Spleen (tissue), 13 donors: ENCODE results near the gene MYRF. TPM values are rescaled to one million over a fixed set of nuclear protein-coding genes. Genes with fewer than 3 reads are reported as not detected.

ENCODE experiments used
- DNase-seq: peaks from one replicate; pipeline ENCODE4 v3.0.0-alpha.2; 2020
- H3K27ac ChIP-seq, 8 donors: fragments of 200-600 bp; sonication (generic) in 7 of 8; 1 replicate in 4 of 8; 2 replicates in 4 of 8; pipeline versions ENCODE4 v1.5.0 to v1.8.0; 2016 to 2021; ENCODE audit warnings: inconsistent platforms in 4 of 8, mild to moderate bottlenecking in 4 of 8, moderate library complexity in 1 of 8
- H3K27me3 ChIP-seq, 7 donors: fragments of 200-600 bp; sonication (generic) in 6 of 7; replicated peaks in 1 of 7; 1 replicate in 4 of 7; 2 replicates in 3 of 7; pipeline versions ENCODE4 v1.5.0 to v1.8.0; 2016 to 2021; ENCODE audit warnings: inconsistent platforms in 3 of 7, mild to moderate bottlenecking in 1 of 7
- H3K36me3 ChIP-seq, 6 donors: fragments of 200-600 bp; sonication (generic) in 5 of 6; 1 replicate in 4 of 6; 2 replicates in 2 of 6; pipeline versions ENCODE4 v1.5.0 to v1.8.0; 2016 to 2021; ENCODE audit warnings: inconsistent platforms in 2 of 6
- H3K4me1 ChIP-seq, 6 donors: fragments of 200-600 bp; sonication (generic) in 5 of 6; 1 replicate in 3 of 6; 2 replicates in 3 of 6; pipeline versions ENCODE4 v1.5.0 to v1.8.0; 2016 to 2021; ENCODE audit warnings: inconsistent platforms in 3 of 6
- H3K4me3 ChIP-seq, 8 donors: fragments of 200-600 bp; sonication (generic) in 7 of 8; 1 replicate in 4 of 8; 2 replicates in 4 of 8; pipeline versions ENCODE4 v1.5.0 to v1.8.0; 2016 to 2021; ENCODE audit warnings: inconsistent platforms in 4 of 8, mild to moderate bottlenecking in 4 of 8, moderate library complexity in 2 of 8
- H3K9me3 ChIP-seq, 8 donors: fragments of 200-600 bp; sonication (generic) in 7 of 8; 1 replicate in 4 of 8; 2 replicates in 4 of 8; pipeline versions ENCODE4 v1.5.0 to v1.8.0; 2016 to 2021; ENCODE audit warnings: inconsistent platforms in 4 of 8
- POLR2A ChIP-seq, 3 donors: fragments of 450-650 bp; IDR thresholded peaks; one replicate each; pipeline ENCODE4 v1.5.1; 2017; ENCODE audit warnings: antibody characterized with exemption in 3 of 3, mild to moderate bottlenecking in 1 of 3
- POLR2AphosphoS5 ChIP-seq, 3 donors: sonication (generic); formaldehyde crosslinking; IDR thresholded peaks; one replicate each; pipeline ENCODE4 v1.5.1; 2017; ENCODE audit warnings: antibody characterized with exemption in 3 of 3
- WGBS, 5 donors: extraction: QIAGEN DNeasy Blood & Tissue Kit in 3 of 5; methylation state at CpG; one replicate each; pipeline versions ENCODE4 v1.1.5 to v1.1.7; 2013 to 2018; 5-methylcytosine and 5-hydroxymethylcytosine counted together
- intact Hi-C: fragments of 100-400 bp; cut with DNase I; formaldehyde crosslinking; loops from one replicate; pipeline ENCODE4 v1.15.0; 2023; ENCODE audit warnings: low total_unique reads
- long read RNA-seq, 2 donors: transcript quantifications; one replicate each; lab custom pipeline, GENCODE V29; 2026
- polyA plus RNA-seq, 3 donors: library from polyadenylated mRNA; stranded (reverse); fragments of 200-250 nt; gene quantifications; one replicate each; pipeline ENCODE4 v1.2.1, GENCODE V29; 2013
- total RNA-seq, 7 donors: library from RNA; depleted of rRNA in 3 of 7; stranded (reverse); fragments of >200 nt in 3 of 7; fragmentation: NEBNext Ultra II Directional in 4 of 7; extraction: Animal tissue kit (Norgen Biotek cat#: 25700) in 4 of 7; gene quantifications; one replicate each; pipeline versions ENCODE4 v1.1.0 to v1.2.1, GENCODE V29; 2016 to 2021
- TF ChIP-seq, protein P1 (sequence below), 11 experiments: fragments of 200-600 bp in 7 of 11; fragments of 450-650 bp in 4 of 11; sonication (generic) in 4 of 11; IDR thresholded peaks in 8 of 11; conservative IDR thresholded peaks in 3 of 11; 1 replicate in 7 of 11; 2 replicates in 4 of 11; pipeline versions ENCODE4 v1.4.0 to v1.8.0; 2016 to 2021; ENCODE audit warnings: antibody characterized with exemption in 11 of 11, inconsistent platforms in 4 of 11, mild to moderate bottlenecking in 1 of 11
- donor health status: healthy with polysubstance abuse.
- donor health status: DM: no; HTN: no; CAD: no; lungs with moderate emphysema.
- donor health status: DM: no; HTN: no; CAD: no.
- donor health status: Bipolar disorder and iron deficiency.
- donor health status: healthy.
- donor health status: DM: no; HTN: no; CAD: no.
- donor health status: DM: yes; HTN: yes; CAD: no.

MYRF gene
- total RNA-seq (1 to 10 TPM in 1 of 7 donors, under 1 TPM in 6; 0.32 to 1.5 (median 0.79) TPM), polyA plus RNA-seq (under 1 TPM; 0.15 to 0.50 (median 0.45) TPM)
- long read RNA-seq, donor 1 = 0 reads
- long read RNA-seq, donor 2 = 0 reads

- no peak for TF ChIP-seq POLR2AphosphoS5 (IDR thresholded peaks at IDR 0.05)
- TF ChIP-seq, protein P1, sequence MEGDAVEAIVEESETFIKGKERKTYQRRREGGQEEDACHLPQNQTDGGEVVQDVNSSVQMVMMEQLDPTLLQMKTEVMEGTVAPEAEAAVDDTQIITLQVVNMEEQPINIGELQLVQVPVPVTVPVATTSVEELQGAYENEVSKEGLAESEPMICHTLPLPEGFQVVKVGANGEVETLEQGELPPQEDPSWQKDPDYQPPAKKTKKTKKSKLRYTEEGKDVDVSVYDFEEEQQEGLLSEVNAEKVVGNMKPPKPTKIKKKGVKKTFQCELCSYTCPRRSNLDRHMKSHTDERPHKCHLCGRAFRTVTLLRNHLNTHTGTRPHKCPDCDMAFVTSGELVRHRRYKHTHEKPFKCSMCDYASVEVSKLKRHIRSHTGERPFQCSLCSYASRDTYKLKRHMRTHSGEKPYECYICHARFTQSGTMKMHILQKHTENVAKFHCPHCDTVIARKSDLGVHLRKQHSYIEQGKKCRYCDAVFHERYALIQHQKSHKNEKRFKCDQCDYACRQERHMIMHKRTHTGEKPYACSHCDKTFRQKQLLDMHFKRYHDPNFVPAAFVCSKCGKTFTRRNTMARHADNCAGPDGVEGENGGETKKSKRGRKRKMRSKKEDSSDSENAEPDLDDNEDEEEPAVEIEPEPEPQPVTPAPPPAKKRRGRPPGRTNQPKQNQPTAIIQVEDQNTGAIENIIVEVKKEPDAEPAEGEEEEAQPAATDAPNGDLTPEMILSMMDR (IDR thresholded peaks at IDR 0.05 in 8 of 11, conservative IDR thresholded peaks at IDR 0.05 in 3 of 11) = peak in 6 of 11 experiments; percentile 10 to 64 (median 50)
- Histone ChIP-seq H3K36me3 (no peaks in the 10 kb centered on the region), H3K4me3 (peak within 1 kb of the TSS in 7 of 8 donors; percentile 17 to 68 (median 28)), H3K27ac (no peak within 1 kb of the TSS), H3K9me3 (no peaks in the 10 kb centered on the region), H3K27me3 (peaks cover 0 to 58% (median 14%) of the 10 kb centered on the region in 7 donors), H3K4me1 (peaks cover 0 to 31% (median 20%) of the 10 kb centered on the region in 6 donors)
- WGBS, 5 donors = 2 to 6% (median 4%) methylated on average over 25 to 93 of the region's 93 CpGs
- peak; percentile 84 for DNase-seq
- intact Hi-C loops = no loop called here
Measured at GRCh38 chr11:61752117-61752924, at the start of gene MYRF. MYRF (plus strand) TSS chr11:61752636; CDS start chr11:61752745, 109 bp downstream.

- DNase-seq = no peak
- WGBS, 5 donors = 41 to 60% (median 43%) methylated on average over 11 of the region's 11 CpGs
- Histone ChIP-seq H3K4me3 (no peak overlapping the region), H3K9me3 (no peaks in the 10 kb centered on the region), H3K27ac (peak overlapping the region in 1 of 8 donors; percentile 61), H3K36me3 (no peaks in the 10 kb centered on the region), H3K4me1 (peaks cover 0 to 56% (median 26%) of the 10 kb centered on the region in 6 donors), H3K27me3 (no peaks in the 10 kb centered on the region)
- TF ChIP-seq POLR2AphosphoS5 (IDR thresholded peaks at IDR 0.05) = no peak
- TF ChIP-seq, protein P1 (IDR thresholded peaks at IDR 0.05 in 8 of 11, conservative IDR thresholded peaks at IDR 0.05 in 3 of 11) = no peak
- TF ChIP-seq POLR2A (IDR thresholded peaks at IDR 0.05) = no peak
- intact Hi-C loops = no loop called here
Measured at GRCh38 chr11:61702701-61703312, 49.6 kb upstream of the MYRF start.

GRCh38 chr11:61704838-61705237, 47.6 kb upstream of the MYRF start:
- intact Hi-C loops = no loop called here
- WGBS, 5 donors = 87 to 95% (median 92%) methylated on average over 15 of the region's 15 CpGs
- H3K36me3 ChIP-seq = no peaks in the 10 kb centered on the region
- no peak for DNase-seq
- H3K9me3 ChIP-seq = no peaks in the 10 kb centered on the region
- no peaks in the 10 kb centered on the region for H3K27me3 ChIP-seq
- no peak overlapping the region for H3K4me3 ChIP-seq
- no peak for TF ChIP-seq POLR2A (IDR thresholded peaks at IDR 0.05)
- TF ChIP-seq, protein P1 (IDR thresholded peaks at IDR 0.05 in 8 of 11, conservative IDR thresholded peaks at IDR 0.05 in 3 of 11) = no peak
- TF ChIP-seq POLR2AphosphoS5 (IDR thresholded peaks at IDR 0.05) = no peak
- H3K4me1 ChIP-seq = peaks cover 0 to 36% (median 14%) of the 10 kb centered on the region in 6 donors
- H3K27ac ChIP-seq = no peak overlapping the region
